ENCODE results near the gene PLPP1. TPM values are rescaled to one million over a fixed set of nuclear protein-coding genes. Genes with fewer than 3 reads are reported as not detected.
A peak's percentile ranks its signal among the peaks of the same experiment; 100 is the strongest.

PLPP1 gene
- polyA plus RNA-seq, 1 of the 3 experiments (the other 2 are of a cell fraction): 32.8 TPM

- no peaks in the 10 kb centered on the region for H3K9me3 ChIP-seq
These were observed 42.7 kb upstream of the PLPP1 start for GRCh38 chr5:55577353-55578060.

GRCh38 chr5:55576661-55577060 lies 41.9 kb upstream of the PLPP1 start:
- no peaks in the 10 kb centered on the region for H3K9me2 ChIP-seq
- H3K79me2 ChIP-seq (ENCODE audit: insufficient read depth): no peaks in the 10 kb centered on the region
- no peak overlapping the region for H2AFZ ChIP-seq (ENCODE audit: low read depth)
- no peak overlapping the region for H3K9ac ChIP-seq
- ChIA-PET CTCF (no interaction called here), POLR2A (no interaction called here)
- no peak overlapping the region for H3K4me2 ChIP-seq
- no peaks in the 10 kb centered on the region; a peak in 1 of 4 replicates for H3K4me1 ChIP-seq (ENCODE audit: control insufficient read depth in 1 of 2, insufficient read depth in 2 of 2, low read depth in 1 of 2, low read length in 1 of 2)
- H3K4me3 ChIP-seq (ENCODE audit: low read depth in 2 of 2, low read length in 1 of 2): no peak overlapping the region
- TF ChIP-seq FOXJ3 (CRISPR knock-in tag; IDR thresholded peaks at IDR 0.05) (no peak), SMC3 (IDR thresholded peaks at IDR 0.05; ENCODE audit: low read depth, low read length) (no peak), RXRA (IDR thresholded peaks at IDR 0.05; ENCODE audit: borderline replicate concordance, low read depth) (no peak), RCOR1 (IDR thresholded peaks at IDR 0.05; ENCODE audit: low read length) (no peak), SIN3A (IDR thresholded peaks at IDR 0.05; ENCODE audit: borderline replicate concordance, low read depth, low read length) (no peak), RAD21 (IDR thresholded peaks at IDR 0.05; ENCODE audit: low read length) (no peak)
- no peaks in the 10 kb centered on the region for H3K36me3 ChIP-seq (replicated peaks in 1 of 2; ENCODE audit: control insufficient read depth in 1 of 2, insufficient read depth in 2 of 2, low read length in 1 of 2)
- whole genome bisulfite sequencing (ENCODE audit: low lambda C conversion rate): 84% methylated on average over 2 of the region's 2 CpGs
- no peaks in the 10 kb centered on the region for H3K9me3 ChIP-seq
- H3K27me3 ChIP-seq (ENCODE audit: insufficient read depth): no peaks in the 10 kb centered on the region
- no peaks in the 10 kb centered on the region for H3F3A ChIP-seq (replicated peaks; ENCODE audit: insufficient read depth)
- no peaks in the 10 kb centered on the region for H4K20me1 ChIP-seq (ENCODE audit: insufficient read depth)
- peak overlapping the region in 1 of 2 experiments; percentile 44; a peak in 1 of 4 replicates for H3K27ac ChIP-seq (ENCODE audit: low read depth in 2 of 2, low read length in 1 of 2)
- DNase-seq: no peak

More at GRCh38 chr5:55577353-55578060, 42.7 kb upstream of the PLPP1 start:
- Histone ChIP-seq H3K27me3 (ENCODE audit: insufficient read depth) (no peaks in the 10 kb centered on the region), H3K9ac (no peak overlapping the region), H3K9me2 (no peaks in the 10 kb centered on the region), H3K4me2 (peak overlapping the region; percentile 21; the same call in 1 of the 2 replicates), H3K27ac (ENCODE audit: low read depth in 2 of 2, low read length in 1 of 2) (peak overlapping the region in 1 of 2 experiments; percentile 44; a peak in 1 of 4 replicates), H3K36me3 (replicated peaks in 1 of 2; ENCODE audit: control insufficient read depth in 1 of 2, insufficient read depth in 2 of 2, low read length in 1 of 2) (no peaks in the 10 kb centered on the region), H3K4me3 (ENCODE audit: low read depth in 2 of 2, low read length in 1 of 2) (no peak overlapping the region), H3K79me2 (ENCODE audit: insufficient read depth) (no peaks in the 10 kb centered on the region), H3F3A (replicated peaks; ENCODE audit: insufficient read depth) (no peaks in the 10 kb centered on the region), H4K20me1 (ENCODE audit: insufficient read depth) (no peaks in the 10 kb centered on the region), H3K4me1 (ENCODE audit: control insufficient read depth in 1 of 2, insufficient read depth in 2 of 2, low read depth in 1 of 2, low read length in 1 of 2) (no peaks in the 10 kb centered on the region; a peak in 1 of 4 replicates), H2AFZ (ENCODE audit: low read depth) (peak overlapping the region; percentile 55; the same call in 1 of the 2 replicates)
- 74% methylated on average over 6 of the region's 6 CpGs for WGBS (ENCODE audit: low lambda C conversion rate)
- TF ChIP-seq PBX3 (IDR thresholded peaks at IDR 0.05) (peak; percentile 12; the same call in 1 of the 2 replicates), FOXJ3 (CRISPR knock-in tag; IDR thresholded peaks at IDR 0.05) (no peak)
- ChIA-PET POLR2A (no interaction called here), CTCF (no interaction called here)
- DNase-seq: no peak

- 0 out of 2 replicates have a peak overlapping the region, but pooled peaks have one; percentile 39 for H2AFZ ChIP-seq (ENCODE audit: low read depth)
- ChIA-PET POLR2A (no interaction called here), CTCF (no interaction called here)
- no peaks in the 10 kb centered on the region for H4K20me1 ChIP-seq (ENCODE audit: insufficient read depth)
- DNase-seq: no peak
- no peak overlapping the region for H3K4me2 ChIP-seq
- H3K4me1 ChIP-seq (ENCODE audit: control insufficient read depth in 1 of 2, insufficient read depth in 2 of 2, low read depth in 1 of 2, low read length in 1 of 2): no peaks in the 10 kb centered on the region; a peak in 1 of 4 replicates
- H3K9me2 ChIP-seq: no peaks in the 10 kb centered on the region
- H3K9ac ChIP-seq: no peak overlapping the region
- WGBS (ENCODE audit: low lambda C conversion rate): 91% methylated on average over 8 of the region's 8 CpGs
- no peaks in the 10 kb centered on the region for H3K27me3 ChIP-seq (ENCODE audit: insufficient read depth)
- no peak overlapping the region for H3K4me3 ChIP-seq (ENCODE audit: low read depth in 2 of 2, low read length in 1 of 2)
- no peaks in the 10 kb centered on the region for H3F3A ChIP-seq (replicated peaks; ENCODE audit: insufficient read depth)
- no peaks in the 10 kb centered on the region for H3K9me3 ChIP-seq
- no peaks in the 10 kb centered on the region for H3K79me2 ChIP-seq (ENCODE audit: insufficient read depth)
- H3K27ac ChIP-seq (ENCODE audit: low read depth in 2 of 2, low read length in 1 of 2): no peak overlapping the region
- TF ChIP-seq MEF2A (IDR thresholded peaks at IDR 0.05; ENCODE audit: borderline replicate concordance, low read depth): no peak
- no peak for TF ChIP-seq FOSL2 (IDR thresholded peaks at IDR 0.05; ENCODE audit: borderline replicate concordance, low read depth)
- H3K36me3 ChIP-seq (replicated peaks in 1 of 2; ENCODE audit: control insufficient read depth in 1 of 2, insufficient read depth in 2 of 2, low read length in 1 of 2): no peaks in the 10 kb centered on the region
These were observed 41.2 kb upstream of the PLPP1 start for GRCh38 chr5:55575815-55576583.

Measured in SK-N-SH (cell line).